Activated B cell treated with CpG ODN at 0.5 μM for 24 hours (primary cell): Measurements from ENCODE around the gene KIT. TPM values are rescaled to one million over a fixed set of nuclear protein-coding genes. Genes with fewer than 3 reads are reported as not detected.

Experiments
- ATAC-seq: fragments of 200-7000 bp; cut with Tn5 transposase; one replicate; pipeline ENCODE4 v1.10.0; 2021; ENCODE audit warnings: low read depth, mild to moderate bottlenecking, moderate library complexity
- CTCF ChIA-PET: fragments of 350-600 bp; sonication (Branson Sonifier 250); formaldehyde crosslinking; loops from one replicate; lab custom pipeline; 2021; ENCODE audit warnings: antibody characterized with exemption; lab: Charles Lee
- POLR2A ChIA-PET: fragments of 350-600 bp; sonication (Branson Sonifier 250); formaldehyde crosslinking; loops from one replicate; lab custom pipeline; 2021; ENCODE audit warnings: antibody characterized with exemption; lab: Charles Lee
- DNase-seq: peaks from one replicate; pipeline ENCODE4 v3.0.0; 2022
- H3K27ac Mint-ChIP-seq: one replicate; pipeline ENCODE4 v1.8.0; 2020; ENCODE audit warnings: mixed read lengths
- H3K27me3 Mint-ChIP-seq: one replicate; pipeline ENCODE4 v1.8.0; 2021; ENCODE audit warnings: mixed read lengths
- H3K36me3 Mint-ChIP-seq: one replicate; pipeline ENCODE4 v1.8.0; 2021; ENCODE audit warnings: low read depth, mixed read lengths
- H3K4me1 Mint-ChIP-seq: one replicate; pipeline ENCODE4 v1.8.0; 2021; ENCODE audit warnings: mixed read lengths
- H3K4me3 Mint-ChIP-seq: one replicate; pipeline ENCODE4 v1.8.0; 2020; ENCODE audit warnings: mild to moderate bottlenecking, mixed read lengths
- H3K9me3 Mint-ChIP-seq: one replicate; pipeline ENCODE4 v1.8.0; 2020; ENCODE audit warnings: mixed read lengths
- CTCF ChIP-seq: fragments of 200-600 bp; IDR thresholded peaks from one replicate; pipeline ENCODE4 v1.8.0; 2022; ENCODE audit warnings: antibody characterized with exemption, mild to moderate bottlenecking
- intact Hi-C: fragments of 100-400 bp; cut with micrococcal nuclease; formaldehyde crosslinking; loops from one replicate; pipeline ENCODE4 v1.15.1; 2024
- total RNA-seq: library from RNA; stranded (reverse); gene quantifications from 2 replicates; pipeline ENCODE4 v1.2.3, GENCODE V29; 2022

Gene KIT
- total RNA-seq, 1 donor from 2014 or later: not detected

- Mint-ChIP-seq H3K4me3 (no peak overlapping the region), H3K9me3 (no peaks in the 10 kb centered on the region), H3K27ac (no peak overlapping the region), H3K27me3 (peaks cover 39% of the 10 kb centered on the region), H3K36me3 (no peaks in the 10 kb centered on the region), H3K4me1 (peaks cover 20% of the 10 kb centered on the region)
- DNase-seq (no peak), ATAC-seq (no peak)
- ChIA-PET CTCF (no interaction called here), POLR2A (no interaction called here)
- TF ChIP-seq CTCF: no peak
- intact Hi-C loops: no loop called here
Observed at GRCh38 chr4:54654753-54655152, 3.0 kb upstream of the KIT start.

DNA sequence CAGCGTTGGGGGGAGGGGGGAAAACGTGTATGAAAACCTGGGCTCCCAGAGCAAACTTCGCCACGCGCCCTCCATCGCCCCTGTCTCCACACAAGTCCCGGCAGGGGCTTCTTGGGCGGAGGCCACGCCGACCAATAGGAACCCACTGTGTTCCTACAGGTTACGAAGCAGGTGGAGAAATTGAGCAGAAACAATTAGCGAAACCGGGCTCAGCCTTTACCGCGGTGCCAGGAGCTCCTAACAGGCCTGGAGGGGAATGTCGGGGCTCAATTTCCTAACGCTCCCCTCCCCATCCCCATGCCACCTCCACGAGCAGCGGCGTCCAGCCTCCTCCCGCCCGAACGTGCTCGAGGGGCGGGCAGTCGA is 589 bp upstream of the KIT start:
- ATAC-seq: no peak
- ChIA-PET POLR2A (interaction anchor here (0.6 kb wide), 1 partner anchor 34 kb away, joined by 3 read pairs; no protein-coding TSS in a partner anchor), CTCF (interaction anchor here (0.5 kb wide), 1 partner anchor 619 kb away, joined by 3 read pairs; no protein-coding TSS in a partner anchor)
- Mint-ChIP-seq H3K4me1 (peaks cover 25% of the 10 kb centered on the region), H3K36me3 (no peaks in the 10 kb centered on the region), H3K4me3 (peak overlapping the region; percentile 76), H3K27ac (no peak overlapping the region), H3K27me3 (peaks cover 52% of the 10 kb centered on the region), H3K9me3 (no peaks in the 10 kb centered on the region)
- intact Hi-C loops: no loop called here
- no peak for DNase-seq
- TF ChIP-seq CTCF: no peak

DNA sequence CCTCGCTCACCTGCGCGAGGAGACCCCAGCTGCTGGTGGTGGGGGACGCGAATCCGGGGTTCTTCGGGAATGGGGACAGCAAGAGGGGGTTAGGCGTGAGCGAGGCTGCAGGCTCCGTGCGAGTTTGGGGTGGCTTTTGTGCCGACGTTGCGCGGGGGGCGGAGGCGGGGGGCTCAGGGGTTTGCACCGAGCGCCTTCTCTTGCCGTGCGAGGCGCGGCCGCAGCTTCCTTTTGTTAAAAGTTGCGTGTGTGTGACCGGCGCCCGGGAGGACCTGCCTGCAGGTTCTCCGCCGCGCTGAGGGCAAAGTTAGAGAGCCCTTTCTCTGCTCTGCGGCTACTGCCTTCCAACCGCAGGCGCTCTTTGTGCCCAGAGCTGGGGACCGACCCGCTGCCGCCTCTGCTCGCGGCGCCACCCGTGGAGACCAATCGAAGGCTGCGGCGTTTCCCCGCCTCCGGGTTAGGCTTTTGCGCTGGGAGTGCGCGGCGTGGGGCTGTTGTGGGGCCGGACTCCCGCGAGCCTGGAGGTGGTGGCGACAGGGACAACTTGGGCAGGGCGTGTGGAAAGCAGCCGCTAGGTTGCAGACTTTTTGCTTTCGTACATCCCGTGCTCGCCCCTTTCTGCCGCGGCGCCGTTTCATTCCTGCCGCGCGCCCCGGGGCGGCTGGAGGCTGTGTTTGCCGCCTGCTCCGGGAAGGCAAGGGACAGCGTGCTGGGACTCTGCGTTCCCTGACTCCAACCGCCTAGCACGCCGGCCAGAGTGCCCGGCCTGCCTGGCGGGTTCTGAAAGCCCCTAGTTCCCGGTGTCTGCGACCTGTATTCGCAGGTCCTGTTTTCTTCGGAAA is 716 bp downstream of the KIT start:
- no peak for DNase-seq
- no peaks in the 10 kb centered on the region for H3K36me3 Mint-ChIP-seq
- no peak for TF ChIP-seq CTCF
- H3K9me3 Mint-ChIP-seq: no peaks in the 10 kb centered on the region
- CTCF ChIA-PET: no interaction called here
- peak overlapping the region; percentile 76 for H3K4me3 Mint-ChIP-seq
- peak; percentile 37 for ATAC-seq
- intact Hi-C loops: loop anchor here (2.0 kb wide), 1 partner anchor 30 kb away; no protein-coding TSS in a partner anchor
- POLR2A ChIA-PET: no interaction called here
- no peak overlapping the region for H3K27ac Mint-ChIP-seq
- peaks cover 25% of the 10 kb centered on the region for H3K4me1 Mint-ChIP-seq
- peaks cover 52% of the 10 kb centered on the region for H3K27me3 Mint-ChIP-seq

- no peak overlapping the region for H3K27ac Mint-ChIP-seq
- ChIA-PET CTCF (no interaction called here), POLR2A (no interaction called here)
- H3K9me3 Mint-ChIP-seq: no peaks in the 10 kb centered on the region
- H3K27me3 Mint-ChIP-seq: peaks cover 55% of the 10 kb centered on the region
- no peak for TF ChIP-seq CTCF
- DNase-seq (no peak), ATAC-seq (no peak)
- H3K36me3 Mint-ChIP-seq: no peaks in the 10 kb centered on the region
- H3K4me1 Mint-ChIP-seq: peaks cover 25% of the 10 kb centered on the region
- peak overlapping the region; percentile 76 for H3K4me3 Mint-ChIP-seq
- intact Hi-C loops: loop anchor here (2.0 kb wide), 1 partner anchor 29 kb away; no protein-coding TSS in a partner anchor
Observed at GRCh38 chr4:54659313-54659712, 1.6 kb downstream of the KIT start.

DNA sequence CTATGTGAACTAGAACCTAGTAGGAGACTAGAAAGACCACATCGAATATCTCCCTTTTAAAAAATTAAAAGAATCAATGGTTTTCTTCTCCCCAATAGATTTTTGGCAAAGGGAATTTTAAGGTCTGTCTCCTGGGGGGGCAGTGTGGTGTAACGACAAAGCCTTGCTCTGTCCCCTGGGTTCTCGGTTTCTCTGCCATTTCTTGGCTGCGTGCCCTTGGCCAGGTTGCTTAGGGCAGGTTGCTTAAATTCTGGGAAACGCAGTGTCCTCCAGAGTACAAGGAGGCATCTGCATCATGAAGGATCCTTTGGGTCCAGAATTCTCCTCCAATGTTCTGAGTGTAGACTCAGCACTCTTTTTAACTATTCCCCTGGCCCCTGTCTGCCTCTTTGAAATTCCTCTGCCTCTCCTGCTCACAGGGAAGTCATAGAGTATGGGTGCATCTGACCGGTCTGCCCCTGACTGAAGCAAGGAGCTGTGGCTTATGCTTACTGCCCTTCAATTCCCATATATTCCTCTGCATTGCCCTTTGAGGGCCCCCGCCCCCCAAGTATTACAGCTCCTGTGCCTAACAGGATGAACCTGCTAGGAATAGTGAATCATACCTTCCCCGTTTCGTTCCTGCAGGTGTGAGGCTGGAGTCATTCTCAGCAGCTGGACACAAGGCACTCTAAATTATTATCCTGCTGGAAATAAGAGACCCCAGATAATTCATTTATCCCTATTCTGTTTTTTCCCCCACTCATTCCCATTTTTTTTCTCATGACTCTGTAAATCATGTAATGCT is 2.2 kb downstream of the KIT start:
- H3K27me3 Mint-ChIP-seq: peaks cover 52% of the 10 kb centered on the region
- H3K27ac Mint-ChIP-seq: no peak overlapping the region
- ChIA-PET CTCF (no interaction called here), POLR2A (no interaction called here)
- no peak overlapping the region for H3K4me3 Mint-ChIP-seq
- DNase-seq (no peak), ATAC-seq (no peak)
- TF ChIP-seq CTCF: no peak
- H3K4me1 Mint-ChIP-seq: peaks cover 25% of the 10 kb centered on the region
- no peaks in the 10 kb centered on the region for H3K36me3 Mint-ChIP-seq
- intact Hi-C loops: loop anchor here (2.0 kb wide), 1 partner anchor 29 kb away; no protein-coding TSS in a partner anchor
- H3K9me3 Mint-ChIP-seq: no peaks in the 10 kb centered on the region
